T-helper 1 cell (primary cell): ENCODE measurements around the gene DZANK1.
"Not testable (repeated sequence)": the region's sequence is repeated elsewhere in the genome, so short reads cannot be mapped to it uniquely, and the experiment has no call there.

ENCODE experiments used
- DNase-seq, 5 donors: peaks; one replicate each; pipeline ENCODE4 v3.0.0-alpha.2; 2012 to 2020

The DZANK1 gene

DNA sequence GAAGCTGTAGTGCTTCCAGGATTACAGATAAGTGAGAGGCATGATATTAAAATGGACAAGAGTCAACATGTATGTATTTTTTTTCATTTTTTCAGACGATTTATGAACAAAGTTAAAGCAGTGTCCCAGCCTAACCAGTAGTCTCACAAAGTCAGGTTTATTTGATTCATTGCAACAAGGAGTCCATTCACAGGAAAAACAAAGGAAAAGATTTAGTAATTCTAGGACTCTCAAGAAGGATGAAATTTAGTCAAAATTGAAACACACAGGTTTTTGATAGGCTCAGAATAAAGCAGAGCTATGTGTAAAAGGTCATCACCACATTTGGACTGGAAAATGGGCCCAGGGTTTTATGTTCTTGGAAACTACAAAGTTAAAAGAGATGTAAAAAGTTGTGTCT lies 94.5 kb downstream of the DZANK1 start:
- DNase-seq, result no peak

DNA sequence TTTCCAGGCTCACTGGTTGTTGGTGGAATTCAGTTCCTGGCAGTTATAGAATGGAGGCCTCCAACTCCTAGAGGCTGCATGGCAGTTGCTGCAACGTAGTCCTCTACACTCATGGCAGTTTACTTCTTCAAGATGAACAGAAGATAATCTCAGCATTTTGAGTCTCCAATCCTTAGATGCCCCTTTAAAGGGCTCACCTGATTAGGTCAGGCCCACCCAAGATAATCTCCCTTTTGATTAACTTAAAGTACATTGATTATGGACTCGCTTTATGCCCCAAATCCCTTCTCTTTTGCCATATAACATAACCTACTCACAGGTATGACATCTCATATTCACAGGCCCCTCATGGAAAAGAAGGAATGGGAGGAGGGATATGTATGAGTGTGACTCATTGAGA lies 102.1 kb downstream of the DZANK1 start:
- DNase-seq, result no peak

DNA sequence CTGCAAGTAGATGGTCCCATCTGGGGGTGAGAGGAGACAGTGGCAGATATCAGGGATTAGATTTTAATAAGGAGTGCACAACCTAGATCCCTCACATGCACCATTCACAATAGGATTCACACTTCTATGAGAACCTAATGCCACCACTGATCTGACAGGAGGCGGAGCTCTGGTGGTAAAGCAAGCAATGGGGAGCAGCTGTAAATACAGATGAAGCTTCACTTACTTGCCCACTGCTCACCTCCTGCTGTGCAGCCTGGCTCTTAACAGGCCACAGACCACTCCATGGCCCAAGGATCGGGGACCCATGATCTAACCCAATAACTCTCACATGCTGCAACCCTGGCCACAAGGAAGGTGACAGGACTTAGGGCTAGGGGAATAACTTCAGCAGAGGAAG lies 103.1 kb downstream of the DZANK1 start:
- DNase-seq, result no peak

DNA sequence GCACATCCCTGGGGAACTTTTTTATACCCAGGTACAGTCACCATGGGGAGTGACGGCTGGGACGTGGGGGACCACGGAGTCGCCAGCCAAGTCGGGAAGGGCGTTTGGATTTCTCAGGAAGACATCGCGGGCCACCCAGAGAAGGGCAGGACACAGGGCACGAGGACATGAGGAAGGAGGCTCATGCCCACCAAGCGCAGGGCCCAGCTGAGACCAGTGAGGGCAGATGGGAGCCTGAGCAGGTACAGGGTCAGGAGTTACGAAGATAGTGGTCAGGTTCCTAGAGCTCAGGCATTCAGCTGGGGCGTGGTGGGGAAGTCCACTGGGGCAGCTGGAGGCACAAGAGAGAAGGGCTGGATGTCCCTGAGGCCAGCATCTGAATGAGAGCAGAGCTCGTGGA lies 103.9 kb downstream of the DZANK1 start:
- DNase-seq, result no peak

DNA sequence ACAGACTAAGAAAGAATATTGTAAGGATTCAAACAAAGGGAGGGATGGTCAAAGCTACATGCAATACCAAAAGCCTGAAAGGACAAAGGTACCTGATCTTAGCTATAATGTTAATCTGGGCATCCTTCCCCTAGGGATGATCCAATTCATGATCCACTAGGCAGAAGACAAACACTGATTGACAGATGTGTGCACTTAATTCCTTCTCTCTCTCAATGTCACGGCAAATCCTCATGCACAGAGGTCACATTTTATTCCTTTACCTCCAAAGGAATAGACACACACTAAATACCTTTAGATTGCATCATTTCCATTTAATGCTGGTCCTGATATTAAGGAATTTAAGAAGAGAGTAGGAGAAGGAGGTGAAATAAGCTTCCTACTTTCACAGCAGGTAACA lies 105.2 kb downstream of the DZANK1 start:
- no peak for DNase-seq

DNA sequence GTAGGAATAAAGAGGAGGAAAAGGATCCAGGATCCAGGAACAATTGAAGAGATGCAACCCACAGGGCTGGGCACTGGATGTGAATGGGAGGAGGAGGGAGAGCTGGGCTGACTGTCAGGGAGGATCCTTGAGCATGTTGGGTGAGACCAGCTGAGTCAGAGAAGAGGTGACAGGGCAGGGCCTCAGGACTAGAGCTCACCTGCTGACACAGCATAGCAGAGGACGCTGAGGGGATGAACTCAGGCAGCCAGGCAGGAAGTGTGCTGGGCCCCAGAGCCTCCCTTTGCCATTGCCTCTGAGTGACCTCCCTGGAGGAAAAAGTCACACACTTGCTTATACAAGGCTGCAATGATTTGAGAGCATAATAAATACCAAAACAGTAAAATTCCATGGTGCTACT lies 106.2 kb downstream of the DZANK1 start:
- DNase-seq, result no peak

DNA sequence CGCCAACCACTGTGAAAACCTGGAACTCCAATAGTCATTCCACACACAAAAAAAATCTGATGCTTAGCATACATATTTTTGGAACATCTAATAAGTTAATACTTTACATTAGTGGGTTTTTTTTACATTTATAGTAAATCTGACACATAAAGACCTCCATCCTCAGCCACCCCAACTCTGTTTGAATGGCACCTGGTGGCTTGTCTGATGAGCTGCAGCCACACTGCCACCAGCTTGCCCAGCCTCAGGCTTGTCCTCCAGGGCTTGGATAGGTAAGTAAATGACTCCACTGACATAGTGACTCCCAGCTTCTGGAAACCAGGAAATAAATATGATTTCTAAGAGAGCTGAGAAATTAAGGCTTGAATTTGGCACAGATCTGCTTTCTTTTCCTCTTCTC lies 107.0 kb downstream of the DZANK1 start:
- no peak for DNase-seq

DNA sequence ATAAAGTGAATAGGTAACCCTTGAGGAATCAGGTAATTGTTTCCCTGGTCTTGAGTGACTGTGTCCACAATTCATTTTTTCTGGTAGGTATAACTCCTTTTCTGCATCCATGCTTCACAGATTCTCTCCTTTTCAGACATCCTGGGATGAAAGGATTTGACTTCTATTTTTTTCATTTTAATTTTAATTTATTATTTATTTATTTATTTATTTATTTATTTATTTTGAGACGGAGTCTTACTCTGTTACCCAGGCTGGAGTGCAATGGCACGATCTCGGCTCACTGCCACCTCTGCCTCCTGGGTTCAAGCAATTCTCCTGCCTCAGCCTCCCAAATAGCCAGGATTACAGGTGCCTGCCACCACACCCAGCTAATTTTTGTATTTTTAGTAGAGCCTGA lies 117.1 kb downstream of the DZANK1 start:
- DNase-seq, result not testable (repeated sequence)
